HEK293 (cell line): ENCODE measurements around the gene LCOR.

Experiments
- ATF2 ChIP-seq: fragments of 450-650 bp; formaldehyde crosslinking; IDR thresholded peaks from 2 replicates; pipeline ENCODE4 v1.5.1; 2016; ENCODE audit warnings: missing biosample characterization, missing genetic modification characterization, low read depth
- CTCF ChIP-seq: fragments of 450-650 bp; formaldehyde crosslinking; IDR thresholded peaks from 2 replicates; pipeline ENCODE4 v1.5.1; 2016; ENCODE audit warnings: missing biosample characterization, missing genetic modification characterization
- EGR2 ChIP-seq: fragments of 450-650 bp; formaldehyde crosslinking; IDR thresholded peaks from 2 replicates; pipeline ENCODE4 v1.5.1; 2016; ENCODE audit warnings: low read depth, missing biosample characterization, missing genetic modification characterization
- ELK4 ChIP-seq: IDR thresholded peaks from 2 replicates; pipeline ENCODE4 v1.6.1; 2011; ENCODE audit warnings: mild to moderate bottlenecking, low read depth, low read length, borderline replicate concordance
- GFI1B ChIP-seq: fragments of 450-650 bp; formaldehyde crosslinking; IDR thresholded peaks from 2 replicates; pipeline ENCODE4 v1.5.1; 2016; ENCODE audit warnings: missing biosample characterization, missing genetic modification characterization
- GLIS1 ChIP-seq: fragments of 450-650 bp; formaldehyde crosslinking; IDR thresholded peaks from 2 replicates; pipeline ENCODE4 v1.5.1; 2016; ENCODE audit warnings: missing biosample characterization, missing genetic modification characterization
- GLIS2 ChIP-seq: fragments of 450-650 bp; formaldehyde crosslinking; IDR thresholded peaks from 2 replicates; pipeline ENCODE4 v1.5.1; 2016; ENCODE audit warnings: missing biosample characterization, missing genetic modification characterization
- IKZF3 ChIP-seq: fragments of 450-650 bp; IDR thresholded peaks from 2 replicates; pipeline ENCODE4 v1.5.0; 2018; ENCODE audit warnings: missing biosample characterization, mild to moderate bottlenecking, missing genetic modification characterization, moderate library complexity
- KLF16 ChIP-seq: fragments of 450-650 bp; formaldehyde crosslinking; IDR thresholded peaks from 2 replicates; pipeline ENCODE4 v1.5.1; 2017; ENCODE audit warnings: missing biosample characterization, missing genetic modification characterization
- KLF7 ChIP-seq: fragments of 450-650 bp; formaldehyde crosslinking; IDR thresholded peaks from 2 replicates; pipeline ENCODE4 v1.5.1; 2016; ENCODE audit warnings: missing biosample characterization, missing genetic modification characterization, borderline replicate concordance
- PATZ1 ChIP-seq: fragments of 450-650 bp; formaldehyde crosslinking; IDR thresholded peaks from 2 replicates; pipeline ENCODE4 v1.5.1; 2016; ENCODE audit warnings: missing biosample characterization, missing genetic modification characterization
- ZBTB20 ChIP-seq: fragments of 450-650 bp; formaldehyde crosslinking; IDR thresholded peaks from 2 replicates; pipeline ENCODE4 v1.5.1; 2016; ENCODE audit warnings: missing biosample characterization, missing genetic modification characterization
- ZBTB48 ChIP-seq: fragments of 450-650 bp; formaldehyde crosslinking; IDR thresholded peaks from 2 replicates; pipeline ENCODE4 v1.5.1; 2016; ENCODE audit warnings: missing biosample characterization, missing genetic modification characterization
- ZFP37 ChIP-seq: fragments of 450-650 bp; formaldehyde crosslinking; IDR thresholded peaks from 2 replicates; pipeline ENCODE4 v1.5.1; 2016; ENCODE audit warnings: missing biosample characterization, missing genetic modification characterization
- ZIC2 ChIP-seq: fragments of 450-650 bp; formaldehyde crosslinking; IDR thresholded peaks from 2 replicates; pipeline ENCODE4 v1.5.1; 2016; ENCODE audit warnings: missing biosample characterization, missing genetic modification characterization
- ZNF121 ChIP-seq: fragments of 450-650 bp; formaldehyde crosslinking; IDR thresholded peaks from 2 replicates; pipeline ENCODE4 v1.5.1; 2016; ENCODE audit warnings: missing biosample characterization, missing genetic modification characterization
- ZNF146 ChIP-seq: fragments of 450-650 bp; formaldehyde crosslinking; IDR thresholded peaks from 2 replicates; pipeline ENCODE4 v1.5.1; 2016; ENCODE audit warnings: missing biosample characterization, missing genetic modification characterization
- ZNF362 ChIP-seq: fragments of 450-650 bp; formaldehyde crosslinking; IDR thresholded peaks from 2 replicates; pipeline ENCODE4 v1.5.1; 2016; ENCODE audit warnings: missing biosample characterization, missing genetic modification characterization
- ZNF426 ChIP-seq: fragments of 450-650 bp; formaldehyde crosslinking; IDR thresholded peaks from 2 replicates; pipeline ENCODE4 v1.5.1; 2017; ENCODE audit warnings: missing biosample characterization, missing genetic modification characterization, mild to moderate bottlenecking, inconsistent platforms, moderate library complexity
- ZNF514 ChIP-seq: fragments of 450-650 bp; formaldehyde crosslinking; IDR thresholded peaks from 2 replicates; pipeline ENCODE4 v1.5.1; 2016; ENCODE audit warnings: missing biosample characterization, missing genetic modification characterization
- ZNF639 ChIP-seq: fragments of 450-650 bp; formaldehyde crosslinking; IDR thresholded peaks from 2 replicates; pipeline ENCODE4 v1.5.1; 2016; ENCODE audit warnings: missing biosample characterization, missing genetic modification characterization
- ZNF658 ChIP-seq: fragments of 450-650 bp; formaldehyde crosslinking; IDR thresholded peaks from 2 replicates; pipeline ENCODE4; 2016; ENCODE audit warnings: missing biosample characterization, missing genetic modification characterization
- ZNF677 ChIP-seq: fragments of 450-650 bp; IDR thresholded peaks from 2 replicates; pipeline ENCODE4 v1.5.0; 2018; ENCODE audit warnings: missing biosample characterization, mild to moderate bottlenecking, missing genetic modification characterization, moderate library complexity
- ZNF704 ChIP-seq: fragments of 450-650 bp; formaldehyde crosslinking; IDR thresholded peaks from 2 replicates; pipeline ENCODE4 v1.5.1; 2016; ENCODE audit warnings: missing biosample characterization, missing genetic modification characterization
- ZNF707 ChIP-seq: fragments of 450-650 bp; formaldehyde crosslinking; IDR thresholded peaks from 2 replicates; pipeline ENCODE4 v1.5.1; 2016; ENCODE audit warnings: missing biosample characterization, missing genetic modification characterization
- ZNF776 ChIP-seq: fragments of 450-650 bp; formaldehyde crosslinking; IDR thresholded peaks from 2 replicates; pipeline ENCODE4 v1.5.0; 2017; ENCODE audit warnings: missing biosample characterization, missing genetic modification characterization, borderline replicate concordance
- ZNF777 ChIP-seq: fragments of 450-650 bp; formaldehyde crosslinking; IDR thresholded peaks from 2 replicates; pipeline ENCODE4 v1.5.1; 2017; ENCODE audit warnings: missing biosample characterization, missing genetic modification characterization, borderline replicate concordance

Gene LCOR

GRCh38 chr10:97037365-97038361 is 205.6 kb downstream of the LCOR start (continued):
- TF ChIP-seq GLIS2 (tag by site-specific recombination) (peak; percentile 58; the same call in 1 of the 2 replicates), GLIS1 (peak; percentile 35; the same call in 1 of the 2 replicates), ZNF704 (tag by site-specific recombination) (no peak), EGR2 (tag by site-specific recombination) (peak; percentile 71), ZBTB48 (peak; percentile 61; the same call in 1 of the 2 replicates), KLF16 (peak; percentile 31; the same call in 1 of the 2 replicates), CTCF (tag by site-specific recombination) (peak; percentile 96), GFI1B (tag by site-specific recombination) (no peak), ZNF121 (tag by site-specific recombination) (no peak), ZNF658 (tag by site-specific recombination) (no peak), ZFP37 (tag by site-specific recombination) (0 out of 2 replicates have a peak, but pooled peaks have one; percentile 45), PATZ1 (tag by site-specific recombination) (peak; percentile 45; the same call in 1 of the 2 replicates), ELK4 (no peak), ZNF362 (no peak), ZNF776 (tag by site-specific recombination) (no peak), ZNF777 (tag by site-specific recombination) (no peak), ZNF146 (no peak), ZNF426 (tag by site-specific recombination) (no peak), ATF2 (tag by site-specific recombination) (no peak), ZNF639 (tag by site-specific recombination) (0 out of 2 replicates have a peak, but pooled peaks have one; percentile 36), ZNF707 (tag by site-specific recombination) (no peak), ZIC2 (tag by site-specific recombination) (peak; percentile 64), IKZF3 (peak; percentile 98), ZBTB20 (tag by site-specific recombination) (no peak; the same call in 1 of the 2 replicates), KLF7 (tag by site-specific recombination) (no peak), ZNF677 (tag by site-specific recombination) (no peak), ZNF514 (tag by site-specific recombination) (no peak)
